Measurements from ENCODE around the gene NHS.

NHS gene

DNA sequence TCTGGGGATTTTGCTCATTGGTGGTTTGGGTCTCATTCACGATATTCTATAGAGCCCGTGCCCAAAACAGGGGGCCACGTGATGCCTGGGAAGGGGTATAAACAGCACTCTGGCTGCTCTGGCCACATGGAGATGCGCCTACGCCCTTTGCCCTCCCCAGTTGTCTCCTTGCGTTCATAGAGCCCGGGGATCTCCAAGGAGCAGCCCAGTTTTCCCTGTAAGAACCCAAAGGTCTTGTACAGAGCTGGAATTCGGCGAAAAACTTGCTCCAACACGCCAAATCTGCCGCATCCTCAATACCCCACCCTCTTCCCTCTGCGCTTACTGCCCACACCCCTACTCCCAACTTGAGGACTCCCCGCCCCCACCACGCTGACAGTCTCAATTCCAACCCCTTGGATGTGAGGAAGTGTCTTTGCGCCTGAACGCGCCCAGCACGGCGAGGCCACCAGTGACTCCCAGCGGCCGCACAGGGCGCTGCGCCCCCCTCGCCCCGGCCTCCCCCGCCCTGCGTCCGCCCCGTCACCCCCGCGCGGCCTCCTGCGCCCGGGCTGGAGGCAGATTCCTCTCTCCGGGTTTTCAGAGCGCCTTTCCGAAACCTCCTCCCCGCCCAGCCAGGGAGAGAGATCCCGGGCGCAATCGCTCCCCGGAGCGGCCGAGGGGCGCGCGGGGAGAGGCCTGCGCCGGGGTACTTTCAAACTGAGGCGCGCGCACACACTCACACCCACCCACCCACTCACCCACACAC, at the start of gene NHS:
Gene NHS (plus strand): TSS at position 582 of the 748 bp plus-strand sequence. CDS start 558 bp downstream, outside the sequence.
- DNase-seq, result no peak

DNA sequence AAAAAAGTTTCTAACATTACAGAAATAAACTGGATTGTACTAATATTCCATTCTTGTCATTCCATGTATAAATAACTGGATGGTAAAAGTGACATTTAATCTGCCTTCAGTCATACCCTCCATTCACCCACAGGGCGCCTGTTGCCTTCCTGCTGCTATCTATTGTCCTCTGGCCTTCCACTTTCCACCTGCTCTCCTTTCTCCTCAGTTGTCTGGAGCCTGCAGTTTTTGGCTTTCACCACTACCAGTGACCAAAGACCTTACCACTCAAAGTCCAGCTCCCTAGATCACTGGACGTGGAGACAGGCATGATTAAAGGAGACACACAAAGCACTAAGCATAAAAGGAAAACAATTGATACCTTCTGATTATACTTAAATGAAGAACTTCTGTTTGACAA, 46.2 kb upstream of the NHS start:
- no peak for DNase-seq

DNA sequence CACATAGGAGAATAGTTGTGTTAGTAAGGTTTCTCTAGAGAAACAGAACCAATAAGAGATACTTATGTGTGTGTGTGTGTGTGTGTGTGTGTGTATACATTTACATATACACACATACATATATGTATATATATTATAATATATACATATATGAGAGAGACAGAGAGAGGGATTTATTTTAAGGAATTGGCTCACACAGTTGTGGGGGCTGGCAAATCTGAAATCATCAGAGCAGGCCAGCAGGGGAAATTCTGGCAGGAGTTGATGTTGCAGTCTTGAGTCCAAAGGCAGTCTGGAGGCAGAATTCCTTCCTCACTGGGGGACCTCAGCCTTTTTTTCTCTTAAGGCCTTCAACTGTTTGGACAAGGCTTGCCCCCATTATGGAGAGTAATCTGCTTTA, 38.6 kb upstream of the NHS start:
- no peak for DNase-seq

GRCh38 chrX:17355976-17356375, 19.0 kb upstream of the NHS start:
- DNase-seq, result no peak

GRCh38 chrX:17359500-17359899, 15.5 kb upstream of the NHS start:
- no peak for DNase-seq

GRCh38 chrX:17361620-17362019, 13.4 kb upstream of the NHS start:
- DNase-seq, result no peak

- DNase-seq, result no peak
These were observed 7.0 kb upstream of the NHS start for GRCh38 chrX:17368002-17368401.

DNA sequence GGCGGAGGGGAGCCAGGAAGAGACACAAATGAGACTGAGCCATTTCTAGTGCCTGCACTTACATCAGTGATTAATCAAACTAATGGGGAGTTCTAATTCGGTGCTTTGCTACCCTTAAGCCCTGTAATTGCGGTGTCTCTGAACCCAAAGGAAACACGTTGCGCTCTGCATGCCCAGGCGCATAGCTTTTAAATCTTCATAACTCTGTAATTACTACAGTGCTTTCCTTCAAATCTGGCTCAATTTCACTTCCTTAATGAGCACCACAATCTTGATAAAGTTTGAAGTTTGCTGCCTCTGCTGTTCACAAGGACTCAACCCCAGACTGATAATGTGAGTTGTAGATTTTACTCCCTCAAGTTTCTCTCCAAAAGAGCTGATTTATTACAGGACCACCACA, 5.7 kb upstream of the NHS start:
- no peak for DNase-seq

- no peak for DNase-seq
These were observed 4.8 kb upstream of the NHS start for GRCh38 chrX:17370191-17370590.

DNA sequence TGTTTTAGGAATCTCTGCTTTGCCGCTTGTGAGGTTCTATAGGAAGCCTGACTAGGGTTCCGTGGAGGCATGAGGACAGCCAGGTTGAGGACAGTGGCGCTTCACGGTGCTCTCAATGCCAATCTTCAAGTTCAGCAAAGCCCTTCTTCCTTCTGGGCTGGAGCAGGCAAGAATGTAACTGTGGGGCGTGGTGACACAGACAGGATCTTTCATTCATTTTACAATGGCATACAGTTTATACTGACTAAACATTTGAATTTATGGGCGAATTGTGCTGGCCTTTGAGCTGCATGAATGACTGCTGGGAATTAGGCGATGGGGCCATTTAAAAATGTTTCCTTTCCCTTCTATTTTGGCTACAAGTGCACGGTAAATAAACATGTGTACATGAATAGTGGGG, 2.9 kb upstream of the NHS start:
- no peak for DNase-seq

GRCh38 chrX:17373337-17373736, 1.7 kb upstream of the NHS start:
- no peak for DNase-seq

- no peak for DNase-seq
These were observed 302 bp downstream of the NHS start for GRCh38 chrX:17375367-17375636.

DNA sequence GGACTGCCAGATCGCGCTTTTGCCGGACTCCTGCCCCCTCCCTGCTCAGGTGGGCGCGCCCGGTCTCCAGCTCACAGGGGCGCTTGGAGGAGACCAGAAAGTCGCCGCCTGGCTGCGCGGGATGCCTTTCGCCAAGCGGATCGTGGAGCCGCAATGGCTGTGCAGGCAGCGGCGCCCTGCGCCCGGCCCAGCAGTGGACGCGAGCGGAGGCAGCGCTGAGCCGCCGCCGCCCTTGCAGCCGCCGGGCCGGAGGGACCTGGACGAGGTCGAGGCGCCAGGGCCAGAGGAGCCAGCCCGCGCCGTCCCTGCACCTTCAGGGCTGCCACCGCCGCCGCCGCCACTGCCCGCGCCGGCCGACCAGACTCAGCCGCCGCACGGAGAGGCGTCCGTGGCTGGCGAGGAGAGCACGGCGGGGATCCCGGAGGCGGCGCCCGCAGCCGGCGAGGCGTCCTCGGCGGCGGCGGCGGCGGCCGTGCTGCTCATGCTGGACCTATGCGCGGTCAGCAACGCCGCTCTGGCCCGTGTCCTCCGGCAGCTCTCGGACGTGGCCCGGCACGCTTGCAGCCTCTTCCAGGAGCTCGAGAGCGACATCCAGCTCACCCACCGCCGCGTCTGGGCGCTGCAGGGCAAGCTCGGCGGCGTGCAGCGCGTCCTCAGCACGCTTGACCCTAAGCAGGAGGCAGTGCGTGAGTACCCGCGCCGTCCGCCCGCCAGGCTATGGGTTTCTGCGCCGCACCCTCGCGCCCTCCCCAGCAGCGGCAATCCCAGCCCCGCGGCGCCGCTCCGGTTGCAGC, 834 bp downstream of the NHS start:
- no peak for DNase-seq

DNA sequence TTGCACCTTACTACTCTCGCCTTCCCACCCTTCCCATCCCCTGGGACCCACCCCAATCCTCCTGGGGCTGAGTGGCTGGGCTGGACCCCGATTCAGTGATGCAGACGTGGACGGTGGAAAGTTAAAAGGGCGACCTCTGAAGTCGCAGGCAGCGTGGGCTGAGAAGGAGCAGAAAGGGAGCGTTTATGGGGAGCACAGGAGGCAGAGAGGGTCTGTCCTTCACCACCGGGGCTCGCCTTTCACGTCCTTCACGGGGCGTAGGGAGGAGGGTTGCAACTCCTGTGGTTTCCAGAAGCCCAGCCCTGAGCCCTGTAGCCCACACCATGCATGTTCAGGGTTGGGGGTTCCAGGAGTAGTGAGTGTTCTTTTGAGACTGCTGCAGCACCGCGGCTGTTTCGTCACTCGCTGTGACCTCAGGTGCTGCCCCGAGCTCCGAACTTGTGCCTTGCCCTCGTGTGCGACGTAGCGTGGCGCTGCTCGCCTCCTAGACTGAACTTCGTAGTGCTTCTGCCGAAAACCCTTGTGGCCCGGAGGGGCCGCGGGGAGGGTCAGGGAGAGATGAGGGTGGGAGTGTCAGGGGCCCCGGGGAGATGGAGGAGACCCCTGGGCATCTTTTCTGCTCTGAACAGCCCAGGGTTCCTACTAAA, 1.6 kb downstream of the NHS start:
- DNase-seq, result no peak

DNA sequence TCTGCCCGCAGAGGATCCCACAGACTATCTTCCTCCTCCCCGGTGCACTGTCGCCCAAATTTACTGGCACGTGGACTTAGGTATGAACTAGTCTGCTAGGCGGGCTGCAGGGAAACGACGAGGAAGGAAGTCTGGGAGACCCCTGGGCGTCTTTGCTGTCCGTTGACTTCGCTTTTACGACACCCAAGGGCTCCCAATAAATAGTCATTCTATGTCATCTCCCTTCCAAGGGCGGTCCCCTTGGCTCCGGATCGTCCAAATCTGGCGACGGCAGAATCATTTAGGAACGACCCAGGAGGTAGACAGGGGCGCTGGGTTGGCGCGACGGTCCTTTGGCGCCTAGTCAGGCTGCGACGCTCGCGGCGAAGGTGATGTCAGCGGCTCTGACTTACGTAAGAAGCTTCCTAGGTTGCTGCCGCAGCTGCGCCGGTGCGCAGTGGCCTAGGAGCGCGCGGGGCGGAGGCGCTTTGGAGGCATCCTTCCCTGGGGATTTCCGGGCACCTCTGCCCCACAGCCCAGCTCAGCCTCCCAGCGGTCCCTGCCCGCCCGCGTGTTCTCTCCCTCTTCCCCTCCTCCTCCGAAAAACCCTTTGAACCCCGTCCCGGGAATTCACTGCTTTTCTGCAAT, 2.2 kb downstream of the NHS start:
- no peak for DNase-seq

DNA sequence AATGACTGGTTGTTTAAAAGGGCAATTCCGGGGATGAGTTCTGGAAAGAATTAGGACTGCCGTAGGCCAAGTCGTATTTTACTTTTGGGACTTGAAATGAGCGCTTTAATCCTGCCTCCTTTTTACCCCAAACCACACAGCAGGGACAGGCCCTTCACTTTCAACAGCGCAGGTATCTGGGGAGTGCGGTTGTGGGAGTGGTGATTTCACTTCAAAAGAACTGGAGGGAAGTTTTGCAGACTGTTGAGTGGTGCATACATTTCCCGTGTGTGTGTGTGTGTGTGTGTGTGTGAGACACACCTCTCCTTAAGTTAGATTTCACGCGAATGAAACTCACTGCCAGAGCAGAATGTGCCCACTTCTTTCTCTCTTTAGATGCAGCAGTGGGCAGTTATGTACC, 2.8 kb downstream of the NHS start:
- DNase-seq, result no peak

GRCh38 chrX:17380221-17380620, 5.2 kb downstream of the NHS start:
- no peak for DNase-seq

DNA sequence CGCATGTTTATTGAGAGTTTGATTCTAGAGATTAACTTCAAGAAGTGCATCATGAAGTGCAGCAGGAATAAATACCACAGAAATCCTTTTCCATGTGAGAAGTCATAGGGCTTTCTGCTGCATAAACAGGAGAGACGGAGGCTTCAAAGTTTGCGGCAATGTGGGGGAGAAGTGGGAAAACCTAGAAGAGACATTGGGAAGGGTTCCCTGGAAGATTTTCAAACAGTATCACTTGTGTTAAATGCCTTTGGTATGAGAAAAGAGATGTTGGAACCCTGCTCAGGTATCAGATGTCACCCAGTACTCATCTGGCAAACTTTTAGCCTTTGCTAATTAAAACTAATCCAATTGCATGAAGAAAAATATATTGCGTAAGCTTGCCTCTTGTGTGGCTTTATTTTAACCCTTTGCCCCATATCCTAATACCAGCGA, 15.4 kb downstream of the NHS start:
- DNase-seq, result no peak

DNA sequence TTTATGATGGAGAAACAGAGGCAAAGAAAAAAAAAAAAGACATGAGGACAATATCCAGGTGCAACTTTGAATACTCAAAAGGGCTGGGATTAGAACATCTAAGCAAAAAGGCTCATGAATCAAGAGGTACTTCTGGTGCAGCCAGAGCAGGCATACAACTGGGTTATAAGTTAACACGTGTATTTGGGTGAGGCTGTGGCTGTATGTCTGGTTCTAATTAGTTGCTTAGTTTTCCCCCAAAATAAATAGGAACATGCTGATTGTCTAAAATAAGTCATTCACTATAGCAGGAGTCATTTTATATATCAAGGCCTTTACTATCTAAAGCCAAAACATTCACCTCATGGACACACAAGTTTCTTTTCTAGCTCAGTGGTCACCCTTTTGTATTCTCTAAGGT, 20.2 kb downstream of the NHS start:
- no peak for DNase-seq

DNA sequence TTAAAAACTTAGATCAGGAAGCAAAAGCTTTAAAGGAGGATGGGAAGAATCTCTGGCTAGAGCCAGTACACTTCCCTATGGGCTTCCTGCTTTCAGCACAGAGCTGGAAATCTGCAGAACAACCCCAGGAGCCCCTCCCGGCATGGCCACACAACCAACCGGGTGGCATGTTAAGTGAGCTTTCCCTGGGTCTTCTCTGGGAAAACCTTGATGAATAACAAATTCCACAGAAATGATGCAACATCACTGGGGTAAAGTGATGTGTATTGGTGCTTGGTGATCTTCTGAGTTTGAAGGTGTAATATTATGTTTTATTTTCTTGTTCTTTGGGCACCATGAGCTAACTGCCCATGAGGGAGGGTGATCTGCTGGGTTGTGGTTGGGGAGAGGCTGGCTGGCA, 22.1 kb downstream of the NHS start:
- DNase-seq, result no peak

GRCh38 chrX:17403189-17403691, 28.2 kb downstream of the NHS start:
- DNase-seq, result no peak

GRCh38 chrX:17403972-17404371, 29.0 kb downstream of the NHS start:
- no peak for DNase-seq

- no peak for DNase-seq
These were observed 30.4 kb downstream of the NHS start for GRCh38 chrX:17405225-17405969.
